NCI-H2227 (cell line): ENCODE measurements around the gene GFY.

Experiments
- DNase-seq: peaks from one replicate; lab custom pipeline; 2025; ENCODE audit not compliant: unreplicated experiment; lab: John Stamatoyannopoulos, UW

The GFY gene

GRCh38 chr19:49428547-49429451 is 3.6 kb downstream of the GFY start:
- DNase-seq: no peak

- no peak for DNase-seq
Observed at GRCh38 chr19:49430172-49430677, 5.0 kb downstream of the GFY start.

GRCh38 chr19:49430678-49431329 is 5.6 kb downstream of the GFY start:
- DNase-seq: no peak

- DNase-seq: no peak
Observed at GRCh38 chr19:49431330-49431749, 6.2 kb downstream of the GFY start.

GRCh38 chr19:49432141-49433073 is 7.2 kb downstream of the GFY start:
- DNase-seq: no peak

GRCh38 chr19:49433240-49433901 is 8.2 kb downstream of the GFY start:
- DNase-seq: no peak

- no peak for DNase-seq
Observed at GRCh38 chr19:49434907-49435583, 9.9 kb downstream of the GFY start.

GRCh38 chr19:49435670-49436069 is 10.5 kb downstream of the GFY start:
- no peak for DNase-seq

GRCh38 chr19:49436381-49437017 is 11.3 kb downstream of the GFY start:
- DNase-seq: no peak

- no peak for DNase-seq
Observed at GRCh38 chr19:49437231-49437630, 12.0 kb downstream of the GFY start.

GRCh38 chr19:49438261-49438660 is 13.1 kb downstream of the GFY start:
- no peak for DNase-seq

GRCh38 chr19:49439836-49440235 is 14.6 kb downstream of the GFY start:
- no peak for DNase-seq

GRCh38 chr19:49440439-49441209 is 15.4 kb downstream of the GFY start:
- no peak for DNase-seq

GRCh38 chr19:49441210-49441959 is 16.2 kb downstream of the GFY start, which contains the start of gene SLC17A7:
TSS of gene SLC17A7 (minus strand) at chr19:49441527. CDS start at chr19:49441379, 148 bp downstream.
- DNase-seq: peak; percentile 58

GRCh38 chr19:49441960-49442350 is 16.8 kb downstream of the GFY start:
- no peak for DNase-seq

- no peak for DNase-seq
Observed at GRCh38 chr19:49442354-49442753, 17.2 kb downstream of the GFY start.

GRCh38 chr19:49442771-49443365 is 17.7 kb downstream of the GFY start:
- DNase-seq: peak; percentile 85
